ENCODE measurements around the gene POLR1A.
A peak's percentile ranks its signal among the peaks of the same experiment; 100 is the strongest.

Gene POLR1A

GRCh38 chr2:86105252-86105968, at the start of gene POLR1A:
Gene POLR1A, minus strand, starts transcription at chr2:86105886. Its CDS starts 110 bp downstream, at chr2:86105776.
- ATAC-seq (peak; percentile 86), DNase-seq (peak; percentile 82)

- no peak for DNase-seq
- no peak for ATAC-seq
Observed at GRCh38 chr2:86150502-86150901, 44.8 kb upstream of the POLR1A start.

GRCh38 chr2:86147793-86148192, 42.1 kb upstream of the POLR1A start:
- ATAC-seq (peak; percentile 58), DNase-seq (no peak)

GRCh38 chr2:86143926-86144685, 38.4 kb upstream of the POLR1A start:
- DNase-seq = no peak
- ATAC-seq = no peak

GRCh38 chr2:86143307-86143706, 37.6 kb upstream of the POLR1A start:
- ATAC-seq (no peak), DNase-seq (no peak)

GRCh38 chr2:86142436-86143257, 37.0 kb upstream of the POLR1A start:
- ATAC-seq (no peak), DNase-seq (no peak)

GRCh38 chr2:86140969-86141392, 35.3 kb upstream of the POLR1A start:
- DNase-seq = no peak
- no peak for ATAC-seq

- DNase-seq (no peak), ATAC-seq (no peak)
Observed at GRCh38 chr2:86139981-86140380, 34.3 kb upstream of the POLR1A start.

GRCh38 chr2:86138736-86139625, 33.3 kb upstream of the POLR1A start:
- no peak for DNase-seq
- peak; percentile 20 for ATAC-seq

GRCh38 chr2:86136141-86136540, 30.5 kb upstream of the POLR1A start:
- DNase-seq (no peak), ATAC-seq (no peak)

GRCh38 chr2:86135653-86136052, 30.0 kb upstream of the POLR1A start:
- DNase-seq = no peak

GRCh38 chr2:86134709-86135108, 29.0 kb upstream of the POLR1A start:
- no peak for DNase-seq
- no peak for ATAC-seq

More at GRCh38 chr2:86135653-86136052, 30.0 kb upstream of the POLR1A start:
- ATAC-seq = no peak

- no peak for ATAC-seq
- DNase-seq = no peak
Observed at GRCh38 chr2:86124683-86125082, 19.0 kb upstream of the POLR1A start.

- no peak for DNase-seq
- ATAC-seq = no peak
Observed at GRCh38 chr2:86123328-86123925, 17.7 kb upstream of the POLR1A start.

- DNase-seq (no peak), ATAC-seq (no peak)
Observed at GRCh38 chr2:86118130-86118529, 12.4 kb upstream of the POLR1A start.

GRCh38 chr2:86107031-86107430, 1.3 kb upstream of the POLR1A start:
- no peak for DNase-seq
- no peak for ATAC-seq

- DNase-seq (peak; percentile 93), ATAC-seq (peak; percentile 93)
Observed at GRCh38 chr2:86105969-86106945, 571 bp upstream of the POLR1A start, which contains the start of gene PTCD3. Gene PTCD3, plus strand, starts transcription at chr2:86106235. Its CDS starts 13 bp downstream, at chr2:86106248.

GRCh38 chr2:86102157-86102556, 3.5 kb downstream of the POLR1A start:
- ATAC-seq = no peak
- DNase-seq = no peak

- ATAC-seq = no peak
- no peak for DNase-seq
Observed at GRCh38 chr2:86097913-86098312, 7.8 kb downstream of the POLR1A start.
